Pulmonary artery endothelial cell (primary cell): Measurements from ENCODE around the gene FPGT. TPM values are rescaled to one million over a fixed set of nuclear protein-coding genes. Genes with fewer than 3 reads are reported as not detected.

ENCODE experiments used
- total RNA-seq: library from RNA; depleted of rRNA; stranded (reverse); fragments of >200 nt; gene quantifications from 2 replicates; pipeline ENCODE4 v1.2.3, GENCODE V29; 2014

FPGT gene
- total RNA-seq, 1 donor from 2014 or later: 9.9 TPM

Other genes with a start within 250 kb of the FPGT start
- 0.20 and 0.35 TPM in 2 replicates for gene LRRIQ3, start 66 bp upstream of the FPGT start, total RNA-seq
- 0.20 TPM in 1 of 2 replicates, not detected in the other for gene TNNI3K, start 37.1 kb downstream of the FPGT start, total RNA-seq